Measurements from ENCODE around the gene ZNF263. TPM values are rescaled to one million over a fixed set of nuclear protein-coding genes. Genes with fewer than 3 reads are reported as not detected.

The ZNF263 gene
- 35.3 and 43.6 TPM in 2 replicates for total RNA-seq

DNA sequence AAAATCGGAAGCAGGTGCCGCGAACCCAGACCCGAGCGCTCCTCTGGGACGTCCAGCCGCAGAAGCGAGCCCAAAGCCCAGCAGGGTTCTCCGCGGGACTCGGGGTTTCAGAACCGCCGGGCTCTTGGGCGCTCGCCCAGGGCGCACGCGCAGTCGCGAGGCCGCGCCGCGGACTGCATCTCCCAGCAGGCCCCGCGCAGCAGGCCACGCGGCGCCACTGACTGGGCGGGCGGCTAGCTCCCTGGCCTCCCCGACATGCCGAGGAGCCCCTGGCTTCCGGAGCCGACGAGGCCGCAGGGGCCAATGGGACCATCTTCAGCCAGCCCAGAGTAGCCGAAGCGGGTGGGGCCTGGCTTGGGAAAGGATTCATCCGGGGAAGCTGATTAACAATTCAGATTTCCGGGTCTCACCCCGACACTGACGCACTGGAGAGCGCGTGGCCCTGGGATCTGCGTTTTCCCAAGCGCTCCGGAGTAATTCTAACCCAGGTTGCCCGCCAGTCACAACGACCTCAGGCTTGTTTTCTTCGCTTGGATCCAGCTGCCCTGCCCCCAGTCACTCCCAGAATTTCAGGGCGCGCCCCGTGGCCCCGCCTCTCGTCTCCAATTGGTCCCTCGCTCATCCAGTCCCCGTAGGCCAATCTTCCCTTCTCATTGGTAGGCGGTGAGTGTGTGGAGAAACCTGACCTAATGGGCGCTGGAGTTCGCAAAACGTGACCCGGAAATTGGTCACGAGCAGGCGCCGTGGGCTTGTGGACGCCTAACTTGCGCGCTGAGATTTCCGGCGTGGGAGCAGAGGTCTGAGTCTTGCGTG is at the start of gene ZNF263:
Gene ZNF263 (plus strand): TSS at position 762 of the 813 bp plus-strand sequence. CDS start 328 bp downstream, outside the sequence.

DNA sequence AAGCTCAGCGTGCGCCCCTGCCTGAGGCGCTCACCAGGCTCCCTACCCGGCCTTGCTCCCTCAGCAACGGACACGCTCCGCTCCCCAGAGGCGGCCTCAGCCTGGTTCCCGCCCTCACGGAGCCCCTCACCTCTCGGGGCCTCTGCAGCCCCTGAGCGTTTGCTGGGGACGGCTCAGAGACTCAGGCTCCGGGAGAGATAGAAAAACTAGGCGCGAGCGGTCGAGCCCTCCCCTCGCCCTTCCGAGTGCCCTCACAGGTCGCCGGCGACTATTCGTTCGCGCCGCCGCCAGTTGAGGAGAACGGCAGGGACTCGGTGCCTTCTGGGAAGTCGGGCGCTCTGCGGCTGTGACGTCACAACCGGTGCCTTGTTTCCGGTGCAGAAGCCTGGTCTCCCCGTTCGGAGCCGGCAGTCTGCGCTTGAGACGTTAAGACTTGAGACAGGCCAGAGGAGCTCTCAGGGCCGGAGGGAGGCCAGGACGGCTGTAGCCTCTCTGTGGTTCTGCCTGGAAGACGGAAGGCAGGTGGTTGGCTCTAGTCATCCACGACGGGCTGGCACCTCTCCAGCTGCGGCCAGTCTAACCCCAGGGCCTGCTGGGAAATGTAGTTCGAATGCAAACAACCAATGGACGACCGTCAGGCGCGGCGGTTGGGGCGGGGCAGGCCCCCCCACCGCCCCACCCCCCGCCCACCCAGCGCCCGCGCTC is 48.3 kb upstream of the ZNF263 start, which contains the start of gene ZNF200:
Gene ZNF200 (minus strand): TSS at position 302 of the 705 bp plus-strand sequence. CDS start 1,403 bp downstream, outside the sequence.

DNA sequence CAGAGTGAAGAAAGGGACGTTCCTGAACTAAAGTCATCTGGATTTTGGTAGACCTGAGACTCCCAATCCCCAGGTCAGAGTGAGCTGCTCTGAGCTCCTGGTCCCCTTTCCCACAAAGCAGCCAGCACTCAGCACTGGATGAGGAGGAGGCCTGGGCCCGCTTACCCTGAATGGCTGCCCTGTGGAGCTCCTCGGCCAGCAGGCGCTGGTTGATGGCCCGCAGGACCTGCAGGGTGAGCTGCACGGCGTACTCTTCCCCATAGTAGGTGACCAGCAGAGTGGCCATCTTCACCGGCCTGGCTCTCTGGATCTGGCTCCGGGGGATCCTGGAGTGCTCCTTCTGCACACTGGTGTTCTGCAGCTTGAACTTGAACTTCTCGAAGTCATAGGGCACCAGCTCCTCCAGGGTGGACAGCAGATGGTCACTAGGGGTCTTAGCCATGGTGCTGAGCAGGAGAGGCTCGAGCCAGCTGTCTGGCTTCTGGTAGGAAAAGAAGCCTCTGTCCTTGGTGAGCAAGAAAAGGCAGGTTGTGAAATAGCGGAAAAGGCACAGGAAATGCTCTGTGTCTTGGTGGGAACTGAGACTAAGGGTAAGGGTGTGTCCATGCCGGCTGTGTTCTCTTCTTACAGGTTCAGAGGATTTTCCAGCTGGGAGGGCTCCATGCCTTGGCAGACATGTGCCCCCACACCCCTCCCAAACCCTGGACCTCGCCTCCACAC is 27.0 kb upstream of the ZNF263 start, which contains the start of gene MEFV:
Gene MEFV (minus strand): TSS at position 488 of the 720 bp plus-strand sequence. CDS start 46 bp downstream, at position 442.

GRCh38 chr16:3305109-3306068 is 22.1 kb downstream of the ZNF263 start, which contains the start of the genes TIGD7 and ZNF75A:
TSS of gene TIGD7 (minus strand) at chr16:3305430. CDS start at chr16:3300614, 4,816 bp downstream.
TSS of gene ZNF75A (plus strand) at chr16:3305497. CDS start at chr16:3308429, 2,932 bp downstream.

Other genes with a start within 250 kb of the ZNF263 start
- 0.11 TPM in 1 of 2 replicates, not detected in the other for gene BICDL2, start 246.5 kb upstream of the ZNF263 start, total RNA-seq
- gene MMP25, start 236.9 kb upstream of the ZNF263 start, total RNA-seq, result not detected in 2 replicates
- gene IL32, start 217.9 kb upstream of the ZNF263 start, total RNA-seq, result 1.3 and 5.6 TPM in 2 replicates
- not detected in 2 replicates for gene ZSCAN10, start 184.2 kb upstream of the ZNF263 start, total RNA-seq
- 9.7 and 11.8 TPM in 2 replicates for gene ZNF205, start 170.9 kb upstream of the ZNF263 start, total RNA-seq
- gene ZNF213, start 148.5 kb upstream of the ZNF263 start, total RNA-seq, result 4.2 and 4.8 TPM in 2 replicates
- gene OR1F1, start 95.3 kb upstream of the ZNF263 start, total RNA-seq, result not detected in 2 replicates
- 9.3 and 9.8 TPM in 2 replicates for gene ZNF200, start 48.3 kb upstream of the ZNF263 start, total RNA-seq
- gene MEFV, start 26.9 kb upstream of the ZNF263 start, total RNA-seq, result 0.11 and 0.13 TPM in 2 replicates
- gene TIGD7, start 21.9 kb downstream of the ZNF263 start, total RNA-seq, result 5.4 and 9.9 TPM in 2 replicates
- 23.8 and 26.8 TPM in 2 replicates for gene ZNF75A, start 22.0 kb downstream of the ZNF263 start, total RNA-seq
- 0.11 TPM in 1 of 2 replicates, not detected in the other for gene OR2C1, start 72.4 kb downstream of the ZNF263 start, total RNA-seq
- 10.4 and 12.7 TPM in 2 replicates for gene ZSCAN32, start 117.5 kb downstream of the ZNF263 start, total RNA-seq
- gene ZNF174, start 117.7 kb downstream of the ZNF263 start, total RNA-seq, result 8.4 and 9.3 TPM in 2 replicates
- 3.1 and 3.8 TPM in 2 replicates for gene ZNF597, start 160.0 kb downstream of the ZNF263 start, total RNA-seq
- 18.6 and 19.1 TPM in 2 replicates for gene NAA60, start 160.2 kb downstream of the ZNF263 start, total RNA-seq
- not detected in 2 replicates for gene C16orf90, start 212.0 kb downstream of the ZNF263 start, total RNA-seq
- 25.3 and 34.4 TPM in 2 replicates for gene CLUAP1, start 217.5 kb downstream of the ZNF263 start, total RNA-seq

Data from articular chondrocyte of knee joint (primary cell).